8988T (cell line): ENCODE data around the gene ILF3.

Experiments used
- DNase-seq: peaks from one replicate; pipeline ENCODE4 v3.0.0; 2011

ILF3 gene

GRCh38 chr19:10737722-10738121, 83.6 kb downstream of the ILF3 start:
- no peak for DNase-seq

DNA sequence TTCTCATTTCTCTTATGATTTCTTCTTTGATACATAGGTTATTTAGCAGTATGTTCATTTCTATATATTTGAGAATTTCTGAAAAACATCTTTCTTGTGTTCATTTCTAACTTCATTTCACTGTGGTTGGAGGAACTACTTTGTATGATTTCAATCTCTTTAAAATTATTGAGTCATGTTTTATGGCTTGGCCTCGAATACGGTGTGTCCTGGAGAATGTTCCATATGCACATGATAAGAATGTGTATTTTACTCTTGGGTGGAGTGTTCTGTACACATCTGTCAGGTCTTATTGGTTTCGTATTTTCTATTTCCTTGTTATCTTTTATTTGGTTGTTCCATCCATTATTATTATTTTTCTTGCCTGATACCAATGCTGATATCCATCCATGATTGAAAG, 86.7 kb downstream of the ILF3 start:
- no peak for DNase-seq
